GM19438 (cell line): ENCODE measurements around the gene TCF25.
A peak's percentile ranks its signal among the peaks of the same experiment; 100 is the strongest.

Experiments
- ATAC-seq: cut with Tn5 transposase; IDR thresholded peaks from one replicate; pipeline ENCODE4 v1.9.1; 2021; ENCODE audit warnings: low read depth; ENCODE audit not compliant: unreplicated experiment

TCF25 gene

DNA sequence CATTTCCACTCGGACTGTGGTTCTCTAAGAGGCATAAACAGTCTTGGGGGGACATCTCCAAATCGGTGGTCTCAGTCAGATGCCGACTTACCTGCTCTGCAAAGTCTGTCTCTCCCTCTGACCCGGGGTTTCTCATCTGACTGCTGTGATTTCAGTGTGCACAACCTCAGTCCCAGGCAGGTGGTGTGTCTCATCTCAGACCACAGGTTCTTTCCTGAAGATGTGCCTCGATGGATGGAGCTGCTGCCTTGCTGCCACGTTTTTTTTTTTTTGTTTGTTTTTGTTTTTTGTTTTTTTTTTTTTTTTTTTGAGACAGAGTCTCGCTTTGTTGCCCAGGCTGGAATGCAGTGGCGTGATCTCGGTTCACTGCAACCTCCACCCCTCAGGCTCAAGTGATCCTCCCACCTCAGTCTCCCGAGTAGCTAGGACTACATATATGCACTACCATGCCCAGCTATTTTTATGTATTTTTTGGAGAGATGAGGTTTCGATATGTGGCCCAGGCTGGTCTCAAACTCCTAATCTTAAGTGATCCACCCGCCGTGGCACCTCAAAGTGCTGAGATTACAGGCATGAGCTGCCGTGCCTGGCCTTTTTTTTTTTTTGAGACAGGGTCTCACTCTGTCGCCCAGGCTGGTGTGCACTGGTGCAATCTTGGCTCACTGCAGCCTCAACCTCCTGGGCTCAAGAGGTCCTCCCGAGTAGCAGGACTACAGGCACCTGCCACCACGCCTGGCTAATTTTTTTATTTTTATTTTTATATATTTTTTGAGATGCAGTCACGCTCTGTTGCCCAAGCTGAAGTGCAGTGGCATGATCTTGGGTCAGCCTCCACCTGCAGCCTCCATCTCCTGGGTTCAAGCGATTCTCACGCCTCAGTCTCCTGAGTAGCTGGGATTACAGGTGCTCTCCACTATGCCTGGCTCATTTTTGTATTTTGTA lies 29.7 kb upstream of the TCF25 start:
- ATAC-seq, result no peak

DNA sequence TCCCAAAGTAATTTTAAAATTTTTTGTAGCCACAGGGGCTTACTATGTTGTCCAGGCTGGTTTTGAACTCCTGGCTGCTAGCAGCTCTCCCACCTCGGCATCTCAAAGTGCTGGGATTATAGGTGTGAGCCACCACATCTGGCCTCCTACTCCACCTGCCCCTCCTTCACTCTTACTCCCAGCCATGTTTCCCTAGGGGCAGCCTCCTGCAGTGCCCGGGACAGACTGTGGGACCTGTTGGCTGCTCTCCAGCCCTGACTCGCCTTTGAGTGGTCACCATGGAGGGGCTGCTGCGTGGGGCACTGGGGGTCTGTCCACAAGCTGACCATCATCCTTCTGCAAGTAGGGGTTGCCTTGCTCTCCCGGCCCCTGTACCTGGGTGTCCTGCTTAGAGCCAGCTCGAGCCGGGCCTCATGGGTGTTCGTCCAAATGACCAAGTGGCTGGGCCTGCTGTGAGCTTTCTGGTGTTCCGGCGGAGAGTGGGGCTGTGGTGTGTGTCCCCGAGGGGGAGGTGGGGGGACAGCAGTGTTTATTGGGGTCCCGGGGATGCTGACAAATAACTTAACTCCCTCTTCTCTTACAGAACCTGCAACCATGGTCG lies 28.6 kb upstream of the TCF25 start:
- no peak for ATAC-seq

DNA sequence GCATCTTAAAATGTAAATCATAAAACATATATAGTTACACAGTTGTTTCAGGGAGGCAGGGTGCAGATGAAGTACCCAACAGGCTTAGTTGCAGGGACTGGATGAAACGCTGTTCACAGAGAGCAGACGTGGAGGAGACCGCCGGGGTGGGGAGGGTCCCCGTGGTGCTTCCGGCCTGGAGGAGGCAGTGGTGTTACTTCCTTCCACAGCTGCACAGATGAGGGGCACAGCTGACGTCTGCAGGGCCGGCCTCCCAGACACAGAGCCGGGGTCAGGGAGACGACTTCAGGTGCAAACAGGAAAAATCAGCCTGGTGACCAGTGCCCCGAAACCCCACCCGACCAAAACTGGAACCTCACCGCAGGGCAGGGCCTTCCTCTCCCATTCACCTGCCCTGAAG lies 28.0 kb upstream of the TCF25 start:
- no peak for ATAC-seq

DNA sequence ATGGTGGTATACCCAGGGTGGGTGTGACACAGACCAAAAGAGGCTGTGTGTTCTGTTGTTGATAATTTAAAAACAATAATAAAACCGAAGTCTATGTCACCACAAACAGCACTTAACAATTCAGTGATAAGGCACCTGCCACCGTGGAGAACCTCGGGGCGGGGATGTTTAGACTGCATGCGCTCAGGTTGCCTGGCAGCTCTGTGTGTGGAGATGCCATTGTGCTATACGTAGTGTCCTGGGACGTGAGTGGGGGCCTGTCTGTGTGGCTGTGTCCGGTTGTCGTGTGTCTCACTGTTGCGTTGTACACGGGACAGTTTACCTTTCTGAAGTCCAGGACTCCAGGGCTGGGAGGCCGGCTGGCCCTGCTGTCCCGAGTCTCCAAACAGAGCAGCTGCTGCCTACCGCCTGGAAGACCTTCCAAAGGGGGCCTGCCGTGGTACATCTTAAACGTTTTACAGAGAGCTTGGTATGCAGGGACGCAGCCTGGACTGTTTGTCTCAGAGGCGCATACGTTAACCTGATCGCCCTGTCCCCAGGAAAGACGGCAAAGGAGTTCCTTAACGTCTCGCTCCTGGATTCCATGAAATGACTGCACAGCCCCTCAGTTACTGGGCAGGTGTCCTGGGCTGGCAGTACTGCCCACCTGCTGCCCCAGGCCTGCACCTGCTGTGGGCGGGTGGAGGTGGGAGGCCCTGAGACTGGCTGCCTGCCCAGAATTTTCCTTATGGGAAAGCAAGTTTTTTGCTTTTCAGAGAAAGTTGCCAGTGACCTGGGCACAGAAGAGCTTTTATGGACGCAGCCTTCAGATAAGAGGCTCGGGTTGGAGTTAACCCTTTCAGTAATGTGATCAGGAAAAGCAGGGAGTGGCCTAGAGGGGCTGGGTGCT lies 26.1 kb upstream of the TCF25 start:
- no peak for ATAC-seq

DNA sequence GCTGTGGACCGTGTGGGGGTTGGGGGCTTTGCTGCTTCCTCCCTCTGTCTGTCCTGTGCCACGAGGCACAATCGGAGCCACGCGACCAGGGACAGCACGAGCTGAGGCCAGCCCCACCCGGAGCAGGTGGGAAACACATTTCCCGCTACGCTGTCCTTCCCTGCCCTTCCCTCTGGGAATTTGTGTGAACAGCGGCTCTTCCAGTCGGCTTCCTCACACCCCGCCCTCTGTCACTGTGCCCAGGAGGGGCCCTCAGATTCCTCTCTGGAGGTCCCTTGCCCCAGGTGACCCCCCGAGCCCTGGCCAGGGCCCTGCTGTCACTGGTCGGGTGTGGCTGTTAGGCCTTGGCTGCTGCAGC lies 25.5 kb upstream of the TCF25 start:
- ATAC-seq, result no peak

DNA sequence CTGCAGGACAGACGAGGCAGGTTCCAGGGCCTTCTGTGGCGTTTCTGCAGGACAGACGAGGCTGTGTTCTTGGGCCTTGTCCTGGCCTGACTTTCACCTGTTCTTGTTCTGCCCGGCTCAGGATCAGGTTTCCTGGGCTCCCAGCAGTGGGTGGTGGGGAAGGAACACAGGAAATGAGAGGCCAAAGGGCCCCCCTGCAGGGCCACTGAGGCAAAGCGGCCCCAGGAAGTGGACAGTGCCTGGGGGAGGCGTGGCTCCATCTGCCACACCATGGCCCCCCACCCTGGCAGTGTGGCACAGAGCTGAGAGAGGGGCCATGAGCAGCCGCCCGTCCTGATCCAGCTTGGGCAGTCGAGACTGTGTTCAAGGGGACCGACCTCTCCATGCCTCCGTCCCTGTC lies 24.4 kb upstream of the TCF25 start:
- no peak for ATAC-seq

DNA sequence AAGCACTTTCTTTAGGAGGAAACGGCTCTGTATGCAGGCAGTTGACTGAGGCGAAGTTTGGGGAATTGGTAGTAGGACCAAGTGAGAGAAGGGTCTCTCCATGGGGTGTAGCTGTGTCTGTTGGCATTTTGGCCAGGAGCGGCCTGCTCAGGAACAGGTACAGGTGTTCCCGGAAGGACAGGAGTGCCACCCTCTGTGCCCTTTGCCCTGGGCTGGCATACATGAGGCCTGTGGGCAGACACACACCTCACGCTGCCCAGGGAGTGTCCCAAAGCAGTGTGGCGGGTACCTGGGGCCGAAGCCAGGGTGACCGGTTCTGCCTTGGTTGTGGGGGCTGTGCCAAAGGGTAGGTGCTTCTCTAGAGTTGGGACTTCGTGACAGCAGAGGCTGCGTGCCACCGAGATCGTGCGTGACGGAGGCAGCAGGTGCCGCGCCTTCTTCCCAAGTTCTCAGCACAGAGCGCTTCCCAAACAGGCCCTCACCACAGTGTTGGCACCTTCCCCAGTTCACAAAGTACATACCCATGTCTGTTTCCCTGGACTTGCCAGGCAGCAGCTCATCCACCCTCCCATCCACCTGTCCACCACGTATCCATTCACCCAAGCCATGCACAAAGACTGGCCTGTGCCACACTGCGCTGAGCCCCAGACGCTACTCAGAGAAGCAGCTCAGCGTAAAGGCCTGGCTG lies 19.9 kb upstream of the TCF25 start:
- ATAC-seq, result no peak

DNA sequence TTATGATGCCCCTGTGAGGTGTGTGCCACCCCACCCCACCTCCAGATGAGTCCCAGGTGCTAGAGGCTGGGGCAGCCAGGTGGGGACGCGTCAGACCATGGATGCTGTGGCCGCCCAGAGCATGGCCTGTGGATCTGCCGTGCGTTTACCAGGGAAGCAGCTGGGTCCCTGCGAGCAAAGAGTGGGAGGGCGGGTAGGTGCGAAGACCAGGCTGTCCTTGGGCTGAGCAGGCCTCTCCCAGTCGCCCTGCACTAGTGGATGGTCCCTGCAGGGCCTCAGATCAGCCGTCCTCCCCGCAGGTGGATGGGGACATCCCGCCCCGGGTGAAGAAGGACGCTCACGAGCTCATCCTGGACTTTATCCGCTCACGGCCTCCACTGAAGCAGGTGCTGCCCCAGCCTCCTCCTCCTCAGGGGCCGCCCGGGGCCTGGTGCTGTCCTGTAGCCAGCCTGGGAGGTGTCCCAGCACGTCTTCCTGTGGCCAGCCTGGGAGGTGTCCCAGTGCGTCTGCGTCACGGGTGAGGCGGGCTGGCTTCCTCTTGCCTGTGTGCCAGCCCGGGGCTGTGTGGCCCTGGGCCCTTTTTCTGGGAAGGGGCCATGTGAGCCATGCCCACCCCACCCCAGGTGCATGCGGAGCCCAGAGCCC lies 18.0 kb upstream of the TCF25 start:
- no peak for ATAC-seq

DNA sequence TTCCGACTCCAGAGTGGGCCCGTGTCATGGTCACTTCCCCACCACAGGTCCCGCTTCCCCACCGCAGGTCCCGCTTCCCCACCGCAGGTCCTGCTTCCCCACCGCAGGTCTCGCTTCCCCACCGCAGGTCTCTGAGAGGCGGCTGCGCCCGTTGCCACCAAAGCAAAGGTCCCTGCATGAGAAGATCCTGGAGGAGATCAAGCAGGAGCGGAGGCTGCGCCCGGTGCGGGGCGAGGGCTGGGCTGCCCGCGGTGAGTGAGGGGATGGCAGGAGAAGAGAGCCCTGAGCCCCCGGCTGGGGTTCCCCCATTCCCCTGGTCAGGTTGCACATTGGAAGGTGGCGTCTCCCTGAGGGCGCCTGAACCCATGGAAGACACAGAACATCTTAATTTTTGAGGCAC lies 17.4 kb upstream of the TCF25 start:
- ATAC-seq, result no peak

DNA sequence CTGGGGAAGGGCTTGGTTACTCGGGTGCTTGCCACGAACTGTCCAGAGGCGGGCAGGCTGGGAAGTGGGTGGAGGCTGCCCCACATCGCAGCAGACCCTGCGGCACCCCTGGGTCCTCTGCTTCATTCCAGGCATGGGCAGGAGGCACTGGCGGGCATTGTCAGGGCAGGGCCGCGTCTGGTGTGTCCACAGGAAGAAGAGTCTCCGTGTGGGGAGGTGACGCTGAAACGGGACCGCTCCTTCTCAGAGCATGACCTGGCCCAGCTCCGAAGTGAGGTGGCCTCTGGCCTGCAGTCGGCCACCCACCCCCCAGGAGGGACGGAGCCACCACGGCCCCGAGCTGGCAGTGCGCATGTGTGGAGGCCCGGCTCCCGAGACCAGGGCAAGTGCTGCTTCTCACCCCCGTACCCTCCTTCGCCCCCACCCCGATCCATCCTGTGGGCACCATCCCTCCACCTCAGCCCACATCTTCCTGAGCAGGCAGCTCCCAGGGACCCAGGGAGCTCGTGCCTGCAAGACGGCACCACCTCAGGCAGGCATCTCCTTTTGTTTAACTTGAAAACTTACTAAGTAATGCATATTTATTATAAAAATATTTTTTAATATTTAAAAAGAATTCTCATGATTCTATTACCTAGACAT lies 14.3 kb upstream of the TCF25 start:
- no peak for ATAC-seq

DNA sequence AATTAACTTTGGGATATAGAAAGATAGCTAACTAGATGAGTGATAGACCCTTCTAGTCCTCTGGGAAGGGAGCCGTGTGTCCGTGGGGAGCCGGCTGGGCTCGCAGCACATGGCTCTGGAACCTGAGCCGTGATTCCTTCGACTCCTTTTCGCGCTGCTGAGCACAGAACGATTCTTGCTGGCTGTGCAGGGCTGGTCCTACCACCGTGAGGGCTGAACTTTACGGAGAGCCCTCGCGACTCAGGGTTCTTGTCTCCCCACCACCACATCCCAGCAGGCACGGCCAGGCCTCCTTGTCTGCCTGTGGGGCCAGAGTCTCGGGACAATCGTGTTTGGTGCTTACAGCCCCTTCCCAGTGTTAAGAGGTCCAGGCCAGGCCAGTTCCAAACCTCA lies 13.8 kb upstream of the TCF25 start:
- ATAC-seq, result no peak

DNA sequence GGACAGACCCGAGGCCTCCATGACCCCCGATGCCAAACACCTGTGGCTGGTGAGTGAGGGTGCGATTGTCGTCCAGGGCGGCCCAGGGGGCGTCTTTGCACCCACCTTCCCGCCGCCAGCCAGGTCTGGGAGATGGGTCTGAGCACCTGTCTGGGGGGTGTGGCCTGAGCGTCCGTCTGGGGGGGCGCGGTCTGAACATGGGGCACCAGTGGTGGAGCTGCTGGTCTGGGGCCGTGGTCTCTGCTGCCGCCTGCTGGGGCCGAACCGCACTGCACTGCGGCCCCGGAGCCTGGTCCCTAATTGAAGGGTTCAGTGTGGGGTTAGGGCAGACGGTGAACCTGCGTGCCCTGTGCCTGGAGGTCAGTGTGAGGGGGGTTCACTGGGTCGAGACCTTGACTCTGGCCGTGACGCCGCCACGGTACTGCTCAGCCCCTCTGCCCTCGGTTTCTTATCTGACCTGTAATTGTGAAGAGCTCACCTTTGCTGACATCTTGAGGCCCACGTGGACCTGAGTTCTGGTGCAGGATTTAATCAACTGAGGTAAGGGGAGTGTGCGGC lies 12.6 kb upstream of the TCF25 start:
- ATAC-seq, result no peak

DNA sequence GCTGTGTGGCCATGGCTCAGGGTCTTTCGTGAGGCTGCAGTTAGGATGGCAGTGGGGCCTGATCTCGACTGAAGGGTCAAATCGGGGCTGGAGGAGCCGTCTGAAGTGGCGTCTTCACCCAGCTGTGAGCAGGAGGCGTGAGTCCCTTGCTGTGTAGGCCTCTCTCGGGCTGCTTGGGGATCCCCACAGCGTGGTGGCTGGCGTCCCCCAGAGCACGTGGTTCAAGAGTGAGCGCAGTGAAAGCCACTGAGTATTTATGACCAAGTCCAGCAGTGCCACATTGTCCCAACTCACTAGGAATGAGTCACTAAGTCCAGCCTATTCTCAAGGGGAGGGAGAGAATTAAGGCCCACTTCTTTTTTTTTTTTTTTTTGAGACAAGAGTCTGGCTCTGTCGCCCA lies 11.7 kb upstream of the TCF25 start:
- ATAC-seq, result no peak

DNA sequence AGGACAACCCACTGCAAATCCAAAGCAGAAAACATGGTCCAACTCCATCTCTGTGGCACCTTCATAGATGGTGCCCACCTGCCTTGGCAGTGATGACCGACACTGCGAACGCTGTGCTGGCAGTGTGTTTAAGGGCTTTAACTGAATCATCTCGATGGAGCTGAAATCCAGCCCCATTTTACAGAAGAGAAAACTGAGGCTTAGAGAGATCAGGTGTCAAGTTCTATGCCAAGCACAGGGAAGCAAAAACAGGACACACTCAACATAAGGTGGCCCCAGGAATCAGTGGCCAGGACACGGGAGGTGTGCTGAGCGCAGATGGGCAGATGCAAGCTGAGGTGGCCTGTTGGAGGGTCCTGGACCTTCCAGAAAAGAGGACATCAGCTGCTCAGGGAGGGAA lies 10.7 kb upstream of the TCF25 start:
- no peak for ATAC-seq

DNA sequence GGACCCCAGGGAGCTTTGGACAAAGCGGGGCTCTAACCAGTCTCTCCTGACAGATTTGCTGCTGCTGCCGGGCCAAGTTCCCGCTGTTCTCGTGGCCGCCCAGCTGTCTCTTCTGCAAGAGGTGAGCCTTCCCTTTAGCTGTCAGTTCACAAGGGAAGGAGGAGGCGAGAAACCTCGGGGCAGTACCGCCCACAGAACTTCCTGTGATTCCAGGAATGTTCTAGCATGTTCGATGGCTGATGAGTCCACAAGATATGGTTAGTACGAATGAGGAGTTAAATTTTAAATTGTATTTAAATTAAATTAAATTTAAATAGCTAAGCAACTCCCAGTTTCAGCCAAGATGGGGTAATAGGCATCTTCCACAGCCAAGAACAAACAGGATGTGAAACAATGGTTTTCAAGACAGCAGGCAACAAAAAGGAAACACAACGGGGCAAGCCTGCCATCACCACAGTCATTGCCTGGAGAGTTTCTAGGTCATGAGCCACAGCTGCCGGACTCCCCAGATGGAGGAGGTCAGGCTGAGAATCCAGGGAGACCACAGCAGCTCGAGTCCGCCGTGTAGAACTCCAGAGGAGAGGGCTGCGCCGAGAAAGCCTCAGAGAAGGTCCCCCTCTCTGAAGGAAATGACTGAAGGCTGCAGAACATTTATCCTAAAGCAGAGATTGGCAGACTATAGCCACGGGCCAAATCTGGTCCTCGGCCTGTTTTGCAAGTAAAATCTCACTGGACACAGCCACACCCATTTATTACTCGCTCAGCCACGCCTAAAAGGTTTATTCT lies 9.5 kb upstream of the TCF25 start:
- ATAC-seq, result peak; percentile 67

DNA sequence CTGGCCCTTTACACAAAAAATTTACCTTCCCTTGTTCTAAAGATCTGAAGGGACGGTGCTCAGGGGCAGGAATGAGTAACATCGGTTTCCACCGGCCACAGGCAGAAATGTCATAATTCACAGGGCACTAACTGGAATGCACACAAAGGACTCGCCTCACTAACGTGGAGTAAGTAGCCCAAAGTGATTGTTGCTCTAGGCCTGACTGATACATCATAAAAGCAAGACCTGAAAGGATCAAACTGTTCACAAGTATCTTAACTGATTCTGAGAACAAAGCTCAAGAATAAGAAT lies 8.9 kb upstream of the TCF25 start:
- ATAC-seq, result no peak

DNA sequence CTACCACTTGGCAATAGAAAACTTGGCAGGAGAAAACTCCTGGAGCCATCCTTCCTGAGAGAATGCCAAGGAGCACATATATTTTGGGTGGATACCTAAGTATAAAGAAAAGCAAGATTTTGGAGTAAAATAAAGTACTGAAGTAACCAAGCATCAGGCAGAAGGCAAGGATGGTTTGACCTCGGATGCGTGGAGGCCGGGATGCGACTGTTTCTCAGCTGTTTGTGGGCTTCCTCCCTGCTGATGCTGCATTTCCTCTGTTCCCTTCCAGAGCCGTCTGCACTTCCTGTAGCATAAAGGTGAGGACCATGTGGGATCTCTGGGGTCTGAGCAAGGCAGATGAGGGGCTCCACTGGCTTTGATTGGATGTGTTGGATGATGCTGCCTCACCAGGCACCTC lies 5.5 kb upstream of the TCF25 start:
- ATAC-seq, result no peak

DNA sequence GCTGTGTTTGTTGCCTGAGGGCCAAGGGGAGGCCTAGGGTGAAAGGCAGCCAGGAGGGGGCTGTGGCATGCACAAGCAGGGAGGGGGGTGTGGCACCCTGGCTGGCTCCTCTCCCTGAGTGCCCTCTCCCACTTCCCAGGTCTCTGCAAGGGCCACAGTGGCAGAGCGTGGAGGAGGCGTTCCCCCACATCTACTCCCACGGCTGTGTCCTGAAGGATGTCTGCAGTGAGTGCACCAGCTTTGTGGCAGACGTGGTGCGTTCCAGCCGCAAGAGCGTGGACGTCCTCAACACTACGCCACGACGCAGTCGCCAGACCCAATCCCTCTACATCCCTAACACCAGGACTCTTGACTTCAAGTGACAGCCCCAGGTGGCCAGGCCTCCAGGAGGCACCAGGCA lies 3.5 kb upstream of the TCF25 start:
- no peak for ATAC-seq

DNA sequence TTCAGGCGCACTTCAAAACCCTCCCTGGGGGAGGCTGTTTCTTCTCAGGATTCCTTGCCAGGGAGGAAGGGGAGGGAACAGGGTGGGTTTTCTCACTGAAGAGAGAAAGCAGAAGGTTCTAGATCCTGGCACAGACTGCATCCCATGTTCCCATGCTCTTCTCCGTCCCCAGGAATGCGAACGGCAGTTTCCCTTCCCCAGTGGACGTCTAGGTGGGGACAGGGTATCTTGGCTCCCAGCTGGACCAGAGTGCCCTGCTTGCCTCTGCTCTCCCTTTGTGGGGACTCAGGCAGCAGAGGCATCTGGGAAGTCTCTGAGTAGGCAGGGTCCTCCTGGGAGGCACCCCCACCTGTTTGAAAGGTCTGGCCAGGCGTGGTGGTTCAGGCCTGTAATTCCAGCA lies 3.0 kb upstream of the TCF25 start:
- no peak for ATAC-seq
